Right hindlimb (tissue), 1 donor: ENCODE results near the gene PIP4K2B.

Experiments used
- DNase-seq: peaks from one replicate; pipeline ENCODE4 v3.0.0-alpha.2; 2018

The PIP4K2B gene

GRCh38 chr17:38743556-38744171 is 55.7 kb downstream of the PIP4K2B start:
- DNase-seq = peak; percentile 16

- peak; percentile 94 for DNase-seq
Observed at GRCh38 chr17:38742411-38743308, 56.7 kb downstream of the PIP4K2B start.

GRCh38 chr17:38741921-38742410 is 57.4 kb downstream of the PIP4K2B start:
- DNase-seq = peak; percentile 85

- DNase-seq = peak; percentile 51
Observed at GRCh38 chr17:38741461-38741860, 57.9 kb downstream of the PIP4K2B start.

- DNase-seq = no peak
Observed at GRCh38 chr17:38740806-38741205, 58.5 kb downstream of the PIP4K2B start.

- no peak for DNase-seq
Observed at GRCh38 chr17:38740044-38740443, 59.3 kb downstream of the PIP4K2B start.

GRCh38 chr17:38739305-38739704 is 60.1 kb downstream of the PIP4K2B start:
- peak; percentile 17 for DNase-seq

- DNase-seq = no peak
Observed at GRCh38 chr17:38738686-38739085, 60.7 kb downstream of the PIP4K2B start.

GRCh38 chr17:38738007-38738662 is 61.2 kb downstream of the PIP4K2B start:
- peak; percentile 15 for DNase-seq

- DNase-seq = peak; percentile 70
Observed at GRCh38 chr17:38735161-38735997, 64.0 kb downstream of the PIP4K2B start.

- no peak for DNase-seq
Observed at GRCh38 chr17:38733982-38734973, 65.1 kb downstream of the PIP4K2B start.

GRCh38 chr17:38733282-38733981 is 65.9 kb downstream of the PIP4K2B start:
- no peak for DNase-seq

- DNase-seq = no peak
Observed at GRCh38 chr17:38732376-38733281, 66.7 kb downstream of the PIP4K2B start.

GRCh38 chr17:38731526-38732294 is 67.6 kb downstream of the PIP4K2B start:
- no peak for DNase-seq

- DNase-seq = no peak
Observed at GRCh38 chr17:38730526-38731379, 68.6 kb downstream of the PIP4K2B start.

- peak; percentile 86 for DNase-seq
Observed at GRCh38 chr17:38729886-38730525, 69.3 kb downstream of the PIP4K2B start, which contains the start of gene CISD3. TSS of gene CISD3 (plus strand) at chr17:38730341. CDS start at chr17:38730359, 18 bp downstream.

GRCh38 chr17:38729368-38729885 is 69.9 kb downstream of the PIP4K2B start:
- DNase-seq = no peak
